AG04450 (cell line): ENCODE results near the gene SEZ6L2. TPM values are rescaled to one million over a fixed set of nuclear protein-coding genes. Genes with fewer than 3 reads are reported as not detected.

Experiments
- CTCF ChIA-PET: fragments of 300-600, 350-600 bp; formaldehyde crosslinking; extraction: SDS; loops from one replicate; lab custom pipeline; 2022; ENCODE audit warnings: antibody characterized with exemption, inconsistent platforms; lab: Charles Lee
- POLR2A ChIA-PET: fragments of 350-600 bp; formaldehyde crosslinking; extraction: SDS; loops from one replicate; lab custom pipeline; 2021; ENCODE audit warnings: antibody characterized with exemption, inconsistent platforms; lab: Yijun Ruan, JAX
- DNase-seq: peaks from one replicate; pipeline ENCODE4 v3.0.0-alpha.2; 2011; ENCODE audit warnings: low read depth, low spot score
- H3K27ac ChIP-seq: one replicate; pipeline ENCODE4 v1.5.1; 2012; ENCODE audit warnings: low read depth, low read length, control low read depth
- H3K27me3 ChIP-seq: one replicate; pipeline ENCODE4 v1.6.0; 2012; ENCODE audit warnings: low read length; ENCODE audit not compliant: control insufficient read depth, insufficient read depth
- H3K4me3 ChIP-seq: 2 replicates; pipeline ENCODE4 v1.5.1; 2011; ENCODE audit warnings: mild to moderate bottlenecking, low read depth, low read length, control low read depth
- H3K9me3 ChIP-seq: 2 replicates; pipeline ENCODE4 v1.5.1; 2012; ENCODE audit warnings: low read length; ENCODE audit not compliant: control insufficient read depth, insufficient read depth
- polyA plus RNA-seq: library from polyadenylated mRNA; depleted of rRNA; stranded (reverse); fragments of >200 nt; gene quantifications from 2 replicates; pipeline ENCODE4 v1.2.3, GENCODE V29; 2011
- TF ChIP-seq, protein P1 (sequence below): IDR thresholded peaks from 2 replicates; pipeline ENCODE4 v1.5.1; 2011; ENCODE audit warnings: low read depth, low read length, control low read depth, inconsistent platforms

Gene SEZ6L2
- polyA plus RNA-seq, 1 experiment = 5.0 TPM

- H3K9me3 ChIP-seq = no peaks in the 10 kb centered on the region
- no peak overlapping the region for H3K4me3 ChIP-seq
- no peak overlapping the region for H3K27ac ChIP-seq
- POLR2A ChIA-PET = no interaction called here
- CTCF ChIA-PET = no interaction called here
- peaks cover 9% of the 10 kb centered on the region for H3K27me3 ChIP-seq
- DNase-seq = no peak
- TF ChIP-seq, protein P1, sequence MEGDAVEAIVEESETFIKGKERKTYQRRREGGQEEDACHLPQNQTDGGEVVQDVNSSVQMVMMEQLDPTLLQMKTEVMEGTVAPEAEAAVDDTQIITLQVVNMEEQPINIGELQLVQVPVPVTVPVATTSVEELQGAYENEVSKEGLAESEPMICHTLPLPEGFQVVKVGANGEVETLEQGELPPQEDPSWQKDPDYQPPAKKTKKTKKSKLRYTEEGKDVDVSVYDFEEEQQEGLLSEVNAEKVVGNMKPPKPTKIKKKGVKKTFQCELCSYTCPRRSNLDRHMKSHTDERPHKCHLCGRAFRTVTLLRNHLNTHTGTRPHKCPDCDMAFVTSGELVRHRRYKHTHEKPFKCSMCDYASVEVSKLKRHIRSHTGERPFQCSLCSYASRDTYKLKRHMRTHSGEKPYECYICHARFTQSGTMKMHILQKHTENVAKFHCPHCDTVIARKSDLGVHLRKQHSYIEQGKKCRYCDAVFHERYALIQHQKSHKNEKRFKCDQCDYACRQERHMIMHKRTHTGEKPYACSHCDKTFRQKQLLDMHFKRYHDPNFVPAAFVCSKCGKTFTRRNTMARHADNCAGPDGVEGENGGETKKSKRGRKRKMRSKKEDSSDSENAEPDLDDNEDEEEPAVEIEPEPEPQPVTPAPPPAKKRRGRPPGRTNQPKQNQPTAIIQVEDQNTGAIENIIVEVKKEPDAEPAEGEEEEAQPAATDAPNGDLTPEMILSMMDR = no peak
Observed at GRCh38 chr16:29897333-29897732, 2.0 kb downstream of the SEZ6L2 start.

DNA sequence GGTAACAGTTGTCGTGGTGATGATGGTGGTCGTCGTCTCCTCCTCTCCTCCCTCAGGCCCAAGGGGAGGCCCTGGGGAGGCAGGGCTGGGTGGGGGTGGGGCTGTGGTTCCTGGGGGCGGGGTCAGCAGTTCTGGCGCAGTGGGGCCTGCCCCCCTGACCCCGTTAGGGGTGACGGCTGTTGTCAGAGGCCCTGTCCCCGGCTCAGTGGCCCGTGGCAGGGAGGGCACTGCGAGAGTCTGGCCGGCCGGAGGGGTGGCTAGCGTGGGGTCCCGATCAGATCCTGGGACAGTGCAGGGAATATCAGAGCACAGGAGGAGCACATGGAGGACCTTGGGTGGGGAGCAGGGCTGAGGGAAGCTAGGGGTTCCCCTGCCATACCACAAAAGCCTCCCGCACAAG lies 2.5 kb downstream of the SEZ6L2 start:
- POLR2A ChIA-PET = no interaction called here
- no peak for DNase-seq

DNA sequence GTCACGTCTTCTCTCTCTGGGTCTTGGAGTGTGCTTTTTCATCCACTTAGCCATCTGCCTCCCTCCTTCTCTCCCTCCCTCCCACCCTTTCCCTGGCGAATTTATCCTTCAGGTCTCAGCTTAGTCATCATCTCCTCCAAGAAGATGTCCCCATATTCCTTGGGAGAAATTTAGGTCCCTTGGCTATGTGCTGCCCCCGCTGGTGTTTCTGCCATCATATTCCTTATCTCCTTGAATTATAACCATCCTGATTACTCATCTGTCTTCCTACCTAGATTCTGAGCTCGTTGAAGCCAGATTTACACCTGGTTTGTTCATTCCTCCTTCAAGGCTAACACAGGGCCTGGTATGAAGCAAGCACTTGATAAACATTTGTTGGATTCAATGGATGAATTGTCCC lies 5.0 kb downstream of the SEZ6L2 start:
- Histone ChIP-seq H3K9me3 (no peaks in the 10 kb centered on the region), H3K27ac (no peak overlapping the region), H3K27me3 (peaks cover 9% of the 10 kb centered on the region), H3K4me3 (no peak overlapping the region)
- POLR2A ChIA-PET = interaction anchor here (0.7 kb wide), 1 partner anchor 92 kb away, joined by 8 read pairs; no protein-coding TSS in a partner anchor
- TF ChIP-seq, protein P1 = no peak
- no peak for DNase-seq
- CTCF ChIA-PET = interaction anchor here (0.6 kb wide), 1 partner anchor 114 kb away, joined by 3 read pairs; no protein-coding TSS in a partner anchor

More for the DNA sequence above, 2.5 kb downstream of the SEZ6L2 start:
- H3K4me3 ChIP-seq = no peak overlapping the region
- TF ChIP-seq, protein P1 = no peak
- CTCF ChIA-PET = no interaction called here
- H3K9me3 ChIP-seq = no peaks in the 10 kb centered on the region
- peaks cover 9% of the 10 kb centered on the region for H3K27me3 ChIP-seq
- no peak overlapping the region for H3K27ac ChIP-seq

GRCh38 chr16:29893553-29893952 lies 5.8 kb downstream of the SEZ6L2 start:
- Histone ChIP-seq H3K9me3 (no peaks in the 10 kb centered on the region), H3K4me3 (no peak overlapping the region), H3K27ac (no peak overlapping the region), H3K27me3 (peaks cover 9% of the 10 kb centered on the region)
- ChIA-PET CTCF (no interaction called here), POLR2A (no interaction called here)
- no peak for DNase-seq
- TF ChIP-seq, protein P1 = no peak

- Histone ChIP-seq H3K9me3 (no peaks in the 10 kb centered on the region), H3K4me3 (no peak overlapping the region), H3K27ac (no peak overlapping the region), H3K27me3 (no peaks in the 10 kb centered on the region)
- ChIA-PET CTCF (no interaction called here), POLR2A (no interaction called here)
- DNase-seq = no peak
- TF ChIP-seq, protein P1 = no peak
Observed at GRCh38 chr16:29892458-29892813, 6.9 kb downstream of the SEZ6L2 start.
